ENCODE data around the gene LEF1. TPM values are rescaled to one million over a fixed set of nuclear protein-coding genes. Genes with fewer than 3 reads are reported as not detected.

LEF1 gene
- total and polyA plus RNA-seq, 2 of the 8 experiments (the other 6 are each of a cell fraction or from before 2014, with no cell fraction given): 2.6 to 5.2 TPM

GRCh38 chr4:108165586-108165985 is 3.1 kb downstream of the LEF1 start:
- FAIRE-seq: no peak

More at GRCh38 chr4:108165586-108165985, 3.1 kb downstream of the LEF1 start:
- ChIA-PET POLR2A (ENCODE audit: partially characterized antibody) (interaction anchor here (0.6 kb wide), 1 partner anchor 17 kb away, joined by 3 read pairs; no protein-coding TSS in a partner anchor), CTCF (ENCODE audit: partially characterized antibody) (no interaction called here)
- Histone ChIP-seq H2BK5ac (ENCODE audit: low read depth, low read length) (no peak overlapping the region), H2BK12ac (ENCODE audit: low read depth, low read length) (0 out of 2 replicates have a peak overlapping the region, but pooled peaks have one; percentile 60), H2AFZ (ENCODE audit: low read length) (no peak overlapping the region), H3K23me2 (ENCODE audit: low read depth, low read length) (peaks cover 23% of the 10 kb centered on the region; the same call in 1 of the 2 replicates), H3K27me3 (replicated peaks in 1 of 4; ENCODE audit: control insufficient read depth in 3 of 4, extremely low read depth in 1 of 4, insufficient read depth in 3 of 4, low read length in 3 of 4) (peaks cover 39 to 75% (median 62%) of the 10 kb centered on the region in 4 experiments), H3K18ac (ENCODE audit: extremely low read depth, low read length) (no peak overlapping the region), H3K36me3 (ENCODE audit: control insufficient read depth in 2 of 4, insufficient read depth in 4 of 4, low read length in 3 of 4) (no peaks in the 10 kb centered on the region; a peak in 1 of 8 replicates), H3K14ac (ENCODE audit: insufficient read length) (no peak overlapping the region), H3K23ac (ENCODE audit: insufficient read length) (no peak overlapping the region), H2BK20ac (ENCODE audit: low read length) (no peak overlapping the region), H3K9me3 (ENCODE audit: insufficient read depth in 2 of 2, low read depth in 1 of 2, low read length in 1 of 2) (no peaks in the 10 kb centered on the region), H4K91ac (replicated peaks; ENCODE audit: insufficient read length, low read length) (no peak overlapping the region), H3K4me1 (replicated peaks in 1 of 4; ENCODE audit: control insufficient read depth in 3 of 4, insufficient read depth in 4 of 4, low read length in 3 of 4) (peaks cover 6 to 27% (median 11%) of the 10 kb centered on the region in 4 experiments; a peak in 6 of 7 replicates), H3K27ac (ENCODE audit: low read depth, low read length) (no peak overlapping the region), H3K4me3 (ENCODE audit: extremely low read depth in 1 of 4, insufficient read depth in 2 of 4, low read depth in 3 of 4, low read length in 4 of 4) (peak overlapping the region in 1 of 4 experiments; percentile 66; a peak in 1 of 8 replicates), H4K20me1 (replicated peaks in 1 of 2; ENCODE audit: control insufficient read depth in 1 of 2, insufficient read depth in 2 of 2, low read length in 2 of 2) (peaks cover 3 to 9% of the 10 kb centered on the region in 2 experiments), H3K79me2 (ENCODE audit: control insufficient read depth in 1 of 2, insufficient read depth in 2 of 2, low read length in 2 of 2) (no peaks in the 10 kb centered on the region), H3K9ac (replicated peaks in 1 of 4; ENCODE audit: extremely low read depth in 1 of 4, low read depth in 3 of 4, low read length in 3 of 4) (0 out of 7 replicates have a peak overlapping the region, but pooled peaks of 1 of the 4 experiments have one; percentile 25), H3K4me2 (ENCODE audit: insufficient read depth in 1 of 2, low read depth in 2 of 2, low read length in 2 of 2) (peak overlapping the region in 1 of 2 experiments; percentile 87; a peak in 3 of 4 replicates), H3K56ac (replicated peaks; ENCODE audit: insufficient read length, low read depth, low read length) (no peak overlapping the region), H4K5ac (ENCODE audit: insufficient read length, low read depth, low read length) (no peak overlapping the region), H2BK15ac (ENCODE audit: low read length) (no peak overlapping the region), H2AK5ac (ENCODE audit: low read depth, low read length) (no peak overlapping the region), H3K79me1 (ENCODE audit: low read depth, low read length) (no peaks in the 10 kb centered on the region), H4K8ac (ENCODE audit: extremely low read depth, insufficient read depth, low read length) (no peak overlapping the region), H3K4ac (replicated peaks; ENCODE audit: insufficient read length, low read depth, low read length) (no peak overlapping the region), H2BK120ac (replicated peaks; ENCODE audit: low read depth, low read length) (no peak overlapping the region)
- WGBS, 2 experiments (ENCODE audit: extremely low coverage in 1 of 2, insufficient coverage in 1 of 2, insufficient read length in 1 of 2, insufficient replicate concordance in 2 of 2, low coverage in 1 of 2, low lambda C conversion rate in 2 of 2, missing lambda C conversion rate in 1 of 2): 45% methylated on average over 10 of the region's 10 CpGs; no CpG with 5 or more reads in 1 of the 2 experiments
- TF ChIP-seq SIX5 (IDR thresholded peaks at IDR 0.05; ENCODE audit: low read depth, low read length): no peak
- no peak for TF ChIP-seq MAFK (IDR thresholded peaks at IDR 0.05; ENCODE audit: low read depth, low read length)
- TF ChIP-seq SP4 (IDR thresholded peaks at IDR 0.05; ENCODE audit: low read length): no peak
- TF ChIP-seq ZNF274 (IDR thresholded peaks at IDR 0.05; ENCODE audit: borderline replicate concordance, extremely low read depth, low read length): no peak
- TF ChIP-seq EGR1 (IDR thresholded peaks at IDR 0.05; ENCODE audit: borderline replicate concordance, low read depth, low read length): no peak
- peak; percentile 39 for TF ChIP-seq SUZ12 (IDR thresholded peaks at IDR 0.05; ENCODE audit: low read length)
- peak; percentile 63 for TF ChIP-seq RNF2 (IDR thresholded peaks at IDR 0.05; ENCODE audit: borderline replicate concordance, low read depth, low read length, missing control alignments, poor library complexity, severe bottlenecking)
- no peak for TF ChIP-seq JUN (IDR thresholded peaks at IDR 0.05; ENCODE audit: low read depth, low read length)
- TF ChIP-seq EP300 (IDR thresholded peaks at IDR 0.05; ENCODE audit: borderline replicate concordance in 1 of 2, low read depth in 2 of 2, low read length in 2 of 2): no peak
- DNase-seq (ENCODE audit: low read depth in 1 of 2, low spot score in 2 of 2): no peak

All from H1 (cell line).